ENCODE data around the gene PPP1CA.
A peak's percentile ranks its signal among the peaks of the same experiment; 100 is the strongest.

PPP1CA gene

GRCh38 chr11:67400942-67401494, 640 bp downstream of the PPP1CA start:
- no peak for DNase-seq

- DNase-seq = no peak
These were observed 1.3 kb downstream of the PPP1CA start for GRCh38 chr11:67400251-67400941.

GRCh38 chr11:67398661-67399563, 2.7 kb downstream of the PPP1CA start:
- DNase-seq = no peak

- DNase-seq = no peak
These were observed 3.5 kb downstream of the PPP1CA start for GRCh38 chr11:67397986-67398660.

- DNase-seq = no peak
These were observed 4.1 kb downstream of the PPP1CA start for GRCh38 chr11:67397536-67397935.

- DNase-seq = no peak
These were observed 4.9 kb downstream of the PPP1CA start for GRCh38 chr11:67396587-67397389.

GRCh38 chr11:67396259-67396581, 5.4 kb downstream of the PPP1CA start:
- DNase-seq = no peak

GRCh38 chr11:67395555-67396258, 6.0 kb downstream of the PPP1CA start:
- no peak for DNase-seq

GRCh38 chr11:67393990-67394389, 7.7 kb downstream of the PPP1CA start:
- no peak for DNase-seq

GRCh38 chr11:67393437-67393836, 8.2 kb downstream of the PPP1CA start:
- no peak for DNase-seq

- DNase-seq = no peak
These were observed 9.4 kb downstream of the PPP1CA start for GRCh38 chr11:67392183-67392715.

GRCh38 chr11:67391304-67392182, 10.1 kb downstream of the PPP1CA start, which contains the start of gene RAD9A:
Gene RAD9A (plus strand): TSS chr11:67391986. CDS start chr11:67392045, 59 bp downstream.
- DNase-seq = peak; percentile 91

GRCh38 chr11:67390947-67391303, 10.7 kb downstream of the PPP1CA start:
- DNase-seq = no peak

GRCh38 chr11:67389477-67389876, 12.2 kb downstream of the PPP1CA start:
- DNase-seq = peak; percentile 31

GRCh38 chr11:67387518-67387917, 14.1 kb downstream of the PPP1CA start:
- no peak for DNase-seq

GRCh38 chr11:67387069-67387468, 14.6 kb downstream of the PPP1CA start:
- DNase-seq = no peak

- DNase-seq = no peak
These were observed 16.7 kb downstream of the PPP1CA start for GRCh38 chr11:67384851-67385366.

GRCh38 chr11:67382276-67383136, 19.2 kb downstream of the PPP1CA start:
- peak; percentile 73 for DNase-seq

Measured in stimulated activated naive CD4-positive, alpha-beta T cell treated with Interleukin-2 at 50 U/mL for 16 hours (primary cell).